GM19468 (cell line): ENCODE data around the gene RASA3.

Experiments used
- ATAC-seq: cut with Tn5 transposase; IDR thresholded peaks from one replicate; pipeline ENCODE4 v1.9.1; 2021; ENCODE audit warnings: mild to moderate bottlenecking, moderate library complexity, moderate number of reproducible peaks; ENCODE audit not compliant: unreplicated experiment; ENCODE audit errors: extremely low read depth

Gene RASA3

DNA sequence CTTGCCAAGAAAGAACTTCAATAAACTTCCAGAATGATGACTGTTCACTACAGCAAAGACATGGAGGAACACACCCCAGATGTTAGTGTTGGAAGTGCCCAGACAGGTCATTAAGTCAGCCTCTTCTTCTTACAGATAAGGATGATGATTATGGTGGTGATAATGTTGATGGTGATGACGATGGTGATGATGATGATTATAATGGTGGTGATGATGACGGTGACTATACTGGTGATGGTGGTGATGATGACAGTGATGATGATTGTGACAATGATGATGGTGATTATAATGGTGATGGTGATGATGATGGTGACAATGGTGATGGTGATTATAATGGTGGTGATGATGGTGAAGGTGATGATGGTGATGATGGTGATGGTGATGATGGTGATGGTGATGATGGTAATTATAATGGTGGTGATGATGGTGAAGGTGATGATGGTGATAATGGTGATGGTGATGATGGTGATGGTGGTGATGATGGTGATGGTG is 167.0 kb downstream of the RASA3 start:
- no peak for ATAC-seq

DNA sequence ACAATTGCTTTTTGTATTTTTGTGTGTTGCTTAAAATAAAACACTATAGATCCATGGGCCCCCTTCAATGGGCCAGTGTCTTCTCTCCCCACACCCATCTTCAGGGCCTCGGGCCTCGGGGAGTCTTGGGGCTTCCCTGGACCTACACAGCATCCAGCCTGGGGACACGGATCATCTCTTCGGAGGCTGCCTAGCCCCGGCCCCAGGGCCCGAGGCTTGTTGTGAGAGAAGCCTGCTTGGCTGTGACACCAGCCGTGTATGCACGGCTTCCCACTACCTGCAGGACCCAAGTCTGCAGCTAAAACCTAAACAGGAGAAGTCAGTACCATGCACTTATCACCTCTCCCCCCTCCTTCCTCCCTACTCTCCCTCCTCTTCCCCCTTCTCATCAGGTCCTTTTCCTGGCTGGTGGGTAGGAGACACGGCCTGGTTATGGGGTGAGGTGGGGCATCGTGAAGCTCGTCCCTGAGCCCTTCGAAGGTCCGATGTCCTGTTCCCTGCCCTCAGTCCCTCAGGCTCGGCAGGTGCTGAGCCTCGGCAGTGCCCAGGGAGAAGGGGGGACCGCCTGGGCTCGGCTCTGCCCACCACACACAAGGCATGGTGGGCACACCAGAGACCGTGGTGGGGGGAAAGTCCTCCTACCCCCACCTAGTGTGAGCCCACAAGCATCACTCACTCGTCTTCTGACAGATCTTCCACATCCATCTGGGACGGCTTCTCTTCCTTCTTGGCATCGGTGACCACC is 168.0 kb downstream of the RASA3 start:
- ATAC-seq = no peak

DNA sequence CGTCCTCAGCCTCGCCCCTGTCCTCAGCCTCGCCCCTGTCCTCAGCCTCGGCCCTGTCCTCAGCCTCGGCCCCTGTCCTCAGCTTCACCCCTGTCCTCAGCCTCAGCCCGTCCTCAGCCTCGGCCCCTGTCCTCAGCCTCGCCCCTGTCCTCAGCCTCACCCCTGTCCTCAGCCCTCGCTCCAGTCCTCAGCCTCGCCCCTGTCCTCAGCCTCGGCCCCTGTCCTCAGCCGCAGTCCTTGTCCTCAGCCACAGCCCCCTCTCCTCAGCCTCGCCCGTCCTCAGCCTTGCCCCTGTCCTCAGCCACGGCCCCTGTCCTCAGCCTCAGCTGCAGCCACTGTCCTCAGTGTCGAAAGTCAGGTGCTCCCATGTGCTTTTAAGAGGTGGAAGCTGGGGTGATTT is 169.0 kb downstream of the RASA3 start:
- ATAC-seq = no peak

- no peak for ATAC-seq
These were observed 169.4 kb downstream of the RASA3 start for GRCh38 chr13:113962975-113963374.

DNA sequence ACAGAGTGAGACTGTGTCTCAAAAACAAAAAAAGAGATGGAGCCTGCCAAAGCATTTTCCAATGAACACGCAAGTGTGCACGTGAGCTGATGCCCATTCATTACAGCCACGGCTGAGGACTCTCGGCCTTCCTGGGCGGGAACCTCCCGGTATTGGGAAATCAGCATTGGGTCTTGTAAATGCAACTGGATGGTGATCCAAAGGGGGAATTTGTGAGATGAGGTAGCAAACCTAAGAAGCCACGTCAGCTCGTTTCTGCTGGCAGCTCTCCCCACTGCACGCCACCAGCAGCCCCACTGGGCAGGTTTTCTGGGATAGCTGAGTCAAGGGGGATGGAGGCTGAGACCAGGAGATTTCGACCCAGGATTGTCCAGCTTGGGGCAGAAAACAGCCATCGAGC is 170.0 kb downstream of the RASA3 start:
- no peak for ATAC-seq

DNA sequence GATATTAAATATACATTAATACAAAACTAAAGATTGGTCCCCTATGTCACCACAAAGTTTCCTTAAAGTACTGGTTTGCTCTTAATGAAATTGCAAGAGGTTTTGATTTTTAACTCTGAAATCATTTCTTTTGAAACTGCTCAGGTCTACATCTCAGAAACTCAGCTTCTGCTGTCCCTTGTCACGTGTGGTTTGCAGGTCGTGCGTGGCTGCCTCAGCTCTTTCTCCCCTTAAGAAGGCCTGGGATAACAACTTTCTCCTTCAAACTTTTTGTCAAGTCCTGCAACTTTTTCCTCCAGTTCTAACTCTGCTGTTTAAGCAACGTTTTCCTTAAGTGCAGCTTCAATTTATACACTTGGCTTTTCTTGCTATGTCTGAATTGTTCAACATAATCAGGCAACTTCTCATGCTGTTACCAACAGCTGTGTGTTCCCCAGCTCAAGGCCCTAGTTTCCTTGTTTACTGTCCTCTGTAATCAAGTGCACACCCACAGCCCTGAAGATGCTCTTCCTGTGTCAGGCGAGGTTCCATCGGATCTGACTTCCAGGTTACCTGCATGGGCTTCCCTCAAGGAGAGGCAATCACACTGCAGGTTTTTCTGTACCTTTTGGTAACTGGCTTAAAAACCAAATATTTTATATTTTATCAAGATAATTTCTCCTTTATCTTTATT is 172.0 kb downstream of the RASA3 start:
- ATAC-seq = no peak

DNA sequence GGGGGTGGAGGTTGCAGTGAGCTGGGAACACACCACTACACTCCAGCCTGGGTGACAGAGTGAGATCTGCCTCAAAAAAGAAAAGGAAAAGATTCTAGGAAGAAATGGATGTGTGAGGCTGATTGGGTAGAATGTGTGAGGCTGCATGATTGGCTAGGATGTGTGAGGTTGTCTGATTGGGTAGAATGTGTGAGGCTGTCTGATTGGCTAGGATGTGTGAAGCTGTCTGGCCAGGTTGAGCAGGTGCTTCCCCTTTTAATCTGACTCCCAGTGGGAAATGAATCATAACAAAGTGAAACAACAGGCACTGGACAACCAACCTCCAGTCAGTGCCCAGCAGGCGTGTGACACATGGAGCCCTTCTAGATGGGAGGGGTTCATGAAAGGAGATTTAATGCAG is 173.2 kb downstream of the RASA3 start:
- no peak for ATAC-seq

DNA sequence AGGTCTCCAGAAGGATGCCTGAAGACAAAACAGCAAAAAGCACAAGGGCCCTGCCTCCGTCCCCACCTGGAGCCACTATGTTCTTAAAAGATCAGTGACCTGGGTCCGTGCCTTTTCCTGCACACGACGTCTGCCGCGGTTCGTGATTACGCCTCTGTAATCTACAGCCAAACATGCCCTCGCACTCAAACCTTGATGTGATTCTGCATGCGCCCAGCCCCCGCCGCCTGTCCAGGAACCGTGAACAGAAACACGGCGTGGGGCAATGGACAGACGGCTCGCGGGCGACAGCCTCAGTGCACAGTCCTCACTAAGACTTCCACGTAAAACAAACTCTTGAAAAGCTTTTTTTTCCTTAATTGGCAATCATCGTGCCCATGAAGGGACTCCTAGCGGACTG is 174.1 kb downstream of the RASA3 start:
- no peak for ATAC-seq

GRCh38 chr13:113956571-113956970 is 175.9 kb downstream of the RASA3 start:
- ATAC-seq = no peak

DNA sequence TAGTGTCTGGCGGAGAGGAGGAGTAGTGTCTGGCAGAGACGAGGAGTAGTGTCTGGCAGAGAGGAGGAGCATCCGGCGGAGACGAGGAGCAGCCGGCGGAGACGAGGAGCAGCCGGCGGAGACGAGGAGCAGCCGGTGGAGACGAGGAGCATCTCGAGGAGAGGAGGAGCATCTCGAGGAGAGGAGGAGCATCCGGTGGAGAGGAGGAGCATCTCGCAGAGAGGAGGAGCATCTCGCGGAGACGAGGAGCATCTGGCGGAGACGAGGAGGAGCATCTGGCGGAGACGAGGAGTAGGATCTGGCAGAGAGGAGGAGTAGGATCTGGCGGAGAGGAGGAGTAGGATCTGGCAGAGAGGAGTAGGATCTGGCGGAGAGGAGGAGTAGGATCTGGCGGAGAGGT is 176.7 kb downstream of the RASA3 start:
- ATAC-seq = no peak

GRCh38 chr13:113955235-113955634 is 177.2 kb downstream of the RASA3 start:
- ATAC-seq = no peak

DNA sequence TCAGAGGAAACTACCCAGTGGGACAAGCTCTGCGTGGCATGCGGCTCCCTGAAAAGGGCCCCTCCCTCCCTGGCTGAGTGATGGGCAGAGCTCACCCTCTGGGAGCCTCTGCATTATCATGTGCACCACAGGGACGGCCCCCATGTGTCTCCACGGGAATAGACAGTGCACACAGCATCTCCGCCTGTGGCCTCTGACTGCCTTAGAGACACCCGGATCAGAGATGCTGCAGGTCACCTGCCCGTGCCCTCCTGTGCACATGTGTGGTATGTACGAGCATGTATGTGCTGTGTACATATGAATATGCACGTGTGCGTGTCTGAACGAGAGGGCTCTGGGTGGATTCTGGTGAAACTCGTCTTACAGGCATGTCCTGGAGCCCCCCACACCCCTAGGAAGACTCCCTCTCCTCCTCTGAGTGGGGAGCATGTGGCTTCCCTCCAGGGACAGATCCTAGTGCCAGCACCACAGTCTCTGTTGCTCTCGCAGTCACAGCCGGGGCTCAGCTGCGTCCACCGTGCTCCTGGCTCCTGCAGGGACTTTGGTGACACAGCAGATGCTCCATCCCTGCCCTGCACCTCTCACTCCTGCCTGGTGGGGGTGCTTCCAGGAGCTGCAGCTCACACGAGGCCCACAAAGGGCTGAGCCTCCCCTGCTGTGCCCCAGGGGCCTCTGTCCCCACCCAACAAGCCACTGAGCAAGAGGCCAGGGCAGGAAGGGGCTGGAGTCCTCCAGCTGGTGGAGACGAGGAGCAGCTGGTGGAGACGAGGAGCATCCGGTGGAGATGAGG is 178.2 kb downstream of the RASA3 start:
- ATAC-seq = no peak

DNA sequence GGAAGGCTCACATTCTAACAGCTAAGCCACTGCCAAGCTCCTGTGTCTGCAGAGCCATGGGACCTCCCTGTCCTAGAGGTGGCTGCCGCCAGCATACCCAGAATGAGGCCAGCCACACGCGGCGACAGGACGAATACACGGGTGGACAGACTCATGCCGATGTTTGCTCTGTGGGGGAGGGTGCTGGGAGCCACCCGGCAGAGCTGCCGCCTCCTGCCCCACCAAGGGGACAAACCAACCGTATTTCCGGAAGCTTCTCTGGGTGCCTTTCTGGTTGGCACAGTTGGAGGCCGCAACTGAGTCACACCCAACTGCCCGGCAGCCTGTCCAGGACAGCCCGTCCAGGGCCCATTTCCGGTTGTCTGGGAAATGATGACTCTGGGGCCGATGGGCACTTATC is 178.9 kb downstream of the RASA3 start:
- ATAC-seq = no peak

DNA sequence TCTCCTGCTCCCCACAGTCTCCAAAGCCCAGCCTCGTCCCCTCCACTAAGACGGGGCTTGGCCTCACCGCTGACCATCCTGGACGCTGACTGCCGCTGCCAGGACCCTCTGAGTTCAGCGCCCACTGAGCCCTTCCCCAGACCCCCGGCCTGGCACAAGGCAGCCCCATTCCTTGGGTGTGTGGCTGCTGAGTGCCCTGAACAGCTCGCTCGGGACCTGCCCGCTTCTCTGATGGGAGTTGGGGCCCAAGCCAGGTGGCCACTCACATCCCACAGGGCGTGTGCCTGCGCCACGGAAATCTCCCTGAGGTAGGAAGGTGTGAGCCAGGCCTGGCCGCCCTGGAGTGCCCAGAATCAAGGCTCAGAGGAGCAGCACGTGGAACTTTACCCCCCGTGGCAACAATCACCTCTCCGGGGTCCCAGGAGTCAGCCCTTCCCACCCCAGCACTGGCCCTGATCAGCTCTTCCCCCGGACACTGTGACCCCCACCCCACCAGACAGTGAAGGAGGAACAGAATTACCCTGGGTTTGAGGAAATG is 179.4 kb downstream of the RASA3 start:
- ATAC-seq = no peak

DNA sequence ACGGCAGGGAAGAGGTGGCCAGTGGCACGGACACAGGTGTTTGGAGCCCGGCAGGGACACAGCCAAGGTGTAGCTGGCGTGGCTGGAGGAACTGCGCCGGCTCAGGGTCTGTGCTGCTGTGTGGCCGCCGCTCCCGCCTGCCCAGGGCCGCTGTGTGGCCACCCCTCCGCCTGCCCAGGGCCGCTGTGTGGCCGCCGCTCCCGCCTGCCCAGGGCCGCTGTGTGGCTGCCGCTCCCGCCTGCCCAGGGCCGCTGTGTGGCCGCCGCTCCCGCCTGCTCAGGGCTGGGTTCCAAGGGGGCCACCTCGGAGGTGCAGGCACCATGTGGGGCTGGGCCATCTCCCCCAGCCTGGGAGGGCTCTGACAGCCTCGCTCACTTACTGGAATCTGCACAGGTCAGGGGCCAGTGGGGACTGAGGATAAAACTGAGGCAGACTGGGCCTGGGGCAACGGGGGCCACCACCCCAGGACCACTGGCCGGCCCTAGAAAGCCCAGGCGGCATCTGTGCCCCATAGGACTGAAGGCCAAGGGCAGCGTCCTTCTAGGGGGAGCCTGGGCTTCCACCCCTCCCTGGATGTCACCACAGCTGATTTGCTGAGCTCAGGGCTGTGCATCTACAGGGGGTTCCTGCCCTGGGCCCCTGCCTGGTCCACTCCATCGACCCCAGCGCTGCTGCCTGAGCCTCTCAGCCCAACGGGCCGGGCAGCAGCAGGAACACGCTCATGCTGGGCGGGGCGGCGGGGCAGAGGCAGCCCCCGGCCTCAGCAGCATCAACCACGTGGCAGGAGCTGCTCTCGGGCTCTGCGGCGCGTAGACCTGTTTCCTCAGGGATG is 180.1 kb downstream of the RASA3 start:
- ATAC-seq = no peak

DNA sequence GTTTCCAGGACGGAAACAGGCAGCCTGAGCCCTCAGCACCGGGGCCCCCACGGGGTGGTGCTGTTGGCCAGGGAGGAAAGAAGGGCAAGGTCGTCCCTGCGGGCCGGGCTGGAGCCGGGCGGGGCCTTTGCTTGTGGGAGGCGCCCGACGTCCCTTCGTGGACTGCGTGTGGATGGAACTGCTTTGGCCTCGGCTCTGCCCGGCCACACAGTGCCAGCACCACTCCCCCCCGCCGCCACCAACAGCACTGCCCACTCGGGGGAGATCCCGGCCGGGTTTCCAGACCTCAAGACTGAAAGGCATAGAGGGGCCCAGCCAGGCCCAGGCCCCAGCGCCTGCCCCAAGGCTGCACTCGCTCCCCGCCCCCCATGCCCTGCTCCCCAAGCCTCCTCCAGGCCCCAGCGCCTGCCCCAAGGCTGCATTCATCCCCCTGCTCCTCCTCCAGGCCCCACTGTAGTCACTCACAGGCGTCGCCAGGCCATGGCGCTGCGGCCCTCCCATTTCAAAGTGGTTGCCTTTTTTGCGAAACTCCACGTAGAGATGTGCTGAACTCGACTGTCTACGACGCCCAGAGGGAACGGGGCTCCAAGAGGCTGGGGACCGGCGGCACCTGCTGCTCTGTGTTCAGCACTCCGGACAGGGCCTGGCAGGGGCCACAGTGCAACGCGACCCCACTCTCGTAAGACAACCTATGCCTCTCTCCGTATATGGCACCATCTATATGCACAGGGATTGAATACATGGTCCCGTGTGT is 181.0 kb downstream of the RASA3 start:
- peak; percentile 68 for ATAC-seq

- no peak for ATAC-seq
These were observed 181.8 kb downstream of the RASA3 start for GRCh38 chr13:113950451-113951245.

DNA sequence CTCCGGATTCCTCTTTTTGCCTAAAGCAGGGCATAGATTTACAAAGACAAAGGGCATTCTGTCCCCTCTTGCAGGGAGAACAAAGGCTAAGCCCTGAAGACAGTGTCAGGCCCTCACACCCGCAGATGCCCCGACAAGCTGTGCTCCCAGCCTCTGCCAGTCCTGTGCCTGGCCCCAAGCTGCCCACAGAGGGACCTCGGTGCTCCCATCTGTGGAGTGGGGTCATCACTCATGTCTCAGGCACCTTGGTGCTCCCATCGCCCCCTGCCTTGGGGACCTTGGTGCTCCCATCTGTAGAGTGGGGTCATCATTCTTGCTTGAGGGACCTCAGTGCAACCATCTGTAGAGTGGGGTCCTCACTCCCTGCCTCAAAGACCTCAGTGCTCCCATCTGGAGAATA is 182.9 kb downstream of the RASA3 start:
- ATAC-seq = no peak
